HCT116 (cell line): ENCODE measurements around the gene FTSJ1. TPM values are rescaled to one million over a fixed set of nuclear protein-coding genes. Genes with fewer than 3 reads are reported as not detected.

Experiments used
- ATAC-seq: fragments of 200-7000 bp; cut with Tn5 transposase; 2 replicates; pipeline ENCODE4 v1.9.1; 2020; ENCODE audit warnings: mild to moderate bottlenecking, moderate library complexity
- BruUV-seq: library from RNA; stranded (reverse); fragments of 400-500 nt; replicated peaks from 2 replicates; lab custom pipeline; 2021; lab: Mats Ljungman, UMichigan
- CTCF ChIA-PET: fragments of 300-600 bp; sonication (Branson Sonifier 250); formaldehyde crosslinking; loops from one replicate; lab custom pipeline; 2021; ENCODE audit warnings: antibody characterized with exemption; lab: Charles Lee
- POLR2A ChIA-PET: fragments of 300-600, 350-600 bp; sonication (Branson Sonifier 250); formaldehyde crosslinking; loops from one replicate; lab custom pipeline; 2021; ENCODE audit warnings: antibody characterized with exemption; lab: Charles Lee
- RAD21 ChIA-PET, 2 experiments: fragments of 300-600 bp; sonication (Branson Sonifier 250); formaldehyde crosslinking; loops; one replicate each; lab custom pipeline; 2023; ENCODE audit warnings: low total read pairs in 2 of 2; ENCODE audit not compliant: uncharacterized antibody in 2 of 2, unreplicated experiment in 2 of 2, low non-redundant PET in 1 of 2; lab: Charles Lee
- DNase-seq: peaks from one replicate; pipeline ENCODE4 v3.0.0-alpha.2; 2010; ENCODE audit warnings: low read depth, low spot score
- H2AFZ ChIP-seq: fragments of 200-600 bp; shearing (Covaris generic), sonication (generic); 2 replicates; pipeline ENCODE4 v1.6.1; 2017; ENCODE audit warnings: low read depth, mixed run types, mixed read lengths, antibody characterized with exemption, low read length; ENCODE audit not compliant: poor library complexity, severe bottlenecking
- H3K27ac ChIP-seq: 2 replicates; pipeline ENCODE4 v1.5.1; 2012; ENCODE audit warnings: low read depth, low read length
- H3K27me3 ChIP-seq: fragments of 200-600 bp; sonication (generic); 2 replicates; pipeline ENCODE4 v1.6.1; 2016; ENCODE audit warnings: mixed run types, low read length, mixed read lengths; ENCODE audit not compliant: insufficient read depth
- H3K36me3 ChIP-seq, 2 experiments: fragments of 200-500 bp in 1 of 2; fragments of 200-600 bp in 1 of 2; sonication (Bioruptor generic) in 1 of 2; sonication (generic) in 1 of 2; 2 replicates each; pipeline versions ENCODE4 v1.5.1 to v1.6.1; 2014 to 2016; ENCODE audit warnings: low read length in 2 of 2, inconsistent platforms in 1 of 2, mixed read lengths in 1 of 2, mixed run types in 1 of 2; ENCODE audit not compliant: insufficient read depth in 2 of 2, control insufficient read depth in 1 of 2
- H3K4me1 ChIP-seq, 2 experiments: fragments of 200-600 bp in 1 of 2; sonication (generic) in 1 of 2; 2 replicates each; pipeline versions ENCODE4 v1.5.1 to v1.6.1; 2012 to 2017; ENCODE audit warnings: low read length in 2 of 2, inconsistent platforms in 1 of 2, mild to moderate bottlenecking in 1 of 2, mixed read lengths in 1 of 2, mixed run types in 1 of 2, moderate library complexity in 1 of 2; ENCODE audit not compliant: insufficient read depth in 2 of 2, control insufficient read depth in 1 of 2
- H3K4me2 ChIP-seq: fragments of 200-600 bp; sonication (generic); 2 replicates; pipeline ENCODE4 v1.6.1; 2017; ENCODE audit warnings: mixed run types, low read length, mixed read lengths
- H3K4me3 ChIP-seq, 2 experiments: fragments of 200-600 bp in 1 of 2; sonication (generic) in 1 of 2; replicated peaks in 1 of 2; 2 replicates each; pipeline ENCODE4 v1.5.1; 2011 to 2016; ENCODE audit warnings: low read length in 2 of 2, control low read depth in 1 of 2, low read depth in 1 of 2, mild to moderate bottlenecking in 1 of 2, mixed read lengths in 1 of 2, mixed run types in 1 of 2
- H3K79me2 ChIP-seq: fragments of 200-600 bp; sonication (generic); 2 replicates; pipeline ENCODE4 v1.6.1; 2017; ENCODE audit warnings: mild to moderate bottlenecking, mixed run types, low read length, moderate library complexity, mixed read lengths; ENCODE audit not compliant: insufficient read depth
- H3K9ac ChIP-seq: fragments of 200-600 bp; sonication (generic); 2 replicates; pipeline ENCODE4 v1.6.1; 2016; ENCODE audit warnings: low read length, mixed read lengths
- H3K9me2 ChIP-seq: fragments of 200-600 bp; sonication (generic), shearing (Covaris generic); 2 replicates; pipeline ENCODE4 v1.6.1; 2017; ENCODE audit warnings: mixed run types, mild to moderate bottlenecking, moderate library complexity; ENCODE audit not compliant: insufficient read depth
- H3K9me3 ChIP-seq, 2 experiments: fragments of 200-500 bp in 1 of 2; fragments of 200-600 bp in 1 of 2; sonication (Bioruptor generic) in 1 of 2; sonication (generic) in 1 of 2; 2 replicates each; pipeline ENCODE4 v1.6.1; 2014 to 2017; ENCODE audit warnings: low read length in 2 of 2, mixed read lengths in 2 of 2, inconsistent platforms in 1 of 2, low read depth in 1 of 2, mild to moderate bottlenecking in 1 of 2, mixed run types in 1 of 2, moderate library complexity in 1 of 2; ENCODE audit not compliant: control insufficient read depth in 1 of 2, insufficient read depth in 1 of 2
- H4K20me1 ChIP-seq: fragments of 200-600 bp; sonication (generic), shearing (Covaris generic); 2 replicates; pipeline ENCODE4 v1.6.1; 2017; ENCODE audit warnings: mixed run types, mild to moderate bottlenecking, moderate library complexity; ENCODE audit not compliant: insufficient read depth
- CEBPB ChIP-seq: IDR thresholded peaks from 2 replicates; pipeline ENCODE4 v1.6.1; 2012; ENCODE audit warnings: low read depth
- ELF1 ChIP-seq: IDR thresholded peaks from 2 replicates; pipeline ENCODE4 v1.6.1; 2012; ENCODE audit warnings: low read depth, borderline replicate concordance
- EZH2 ChIP-seq: fragments of 200-600 bp; sonication (generic); IDR thresholded peaks from 2 replicates; pipeline ENCODE4 v1.6.1; 2017; ENCODE audit warnings: antibody characterized with exemption, mixed run types
- EZH2phosphoT487 ChIP-seq: fragments of 200-600 bp; IDR thresholded peaks from 2 replicates; pipeline ENCODE4 v1.6.1; 2018; ENCODE audit warnings: antibody characterized with exemption, borderline replicate concordance
- JUND ChIP-seq: IDR thresholded peaks from 2 replicates; pipeline ENCODE4 v1.6.1; 2012
- POLR2AphosphoS5 ChIP-seq: IDR thresholded peaks from 2 replicates; pipeline ENCODE4 v1.6.1; 2011; ENCODE audit warnings: mild to moderate bottlenecking, low read depth, low read length, moderate library complexity
- SIN3A ChIP-seq: IDR thresholded peaks from 2 replicates; pipeline ENCODE4 v1.6.1; 2012; ENCODE audit warnings: low read depth
- SP1 ChIP-seq: IDR thresholded peaks from 2 replicates; pipeline ENCODE4 v1.6.1; 2012; ENCODE audit warnings: low read depth
- TCF7L2 ChIP-seq: IDR thresholded peaks from 2 replicates; pipeline ENCODE4 v1.7.0; 2011; ENCODE audit warnings: borderline replicate concordance, inconsistent platforms; ENCODE audit not compliant: insufficient read depth, insufficient read length; ENCODE audit errors: extremely low read depth
- YY1 ChIP-seq: IDR thresholded peaks from 2 replicates; pipeline ENCODE4 v1.6.1; 2011; ENCODE audit warnings: low read length, low read depth, moderate library complexity, mild to moderate bottlenecking; ENCODE audit not compliant: insufficient replicate concordance; ENCODE audit errors: extremely low read depth
- ZNF274 ChIP-seq: fragments of 200-500 bp; sonication (Bioruptor generic); IDR thresholded peaks from 2 replicates; pipeline ENCODE4 v1.6.1; 2014; ENCODE audit warnings: mild to moderate bottlenecking, low read depth, low read length, inconsistent platforms
- intact Hi-C: fragments of 100-400 bp; cut with micrococcal nuclease; formaldehyde crosslinking; loops from 2 replicates; pipeline ENCODE4 v1.10.0; 2022
- total RNA-seq: library from RNA; stranded (reverse); gene quantifications from one replicate; pipeline ENCODE4 v1.2.1, GENCODE V29; 2021; ENCODE audit not compliant: unreplicated experiment
- TF ChIP-seq, protein P1 (sequence below): IDR thresholded peaks from 2 replicates; pipeline ENCODE4 v1.6.1; 2012
- TF ChIP-seq, protein P2 (sequence below): IDR thresholded peaks from 2 replicates; pipeline ENCODE4 v1.6.1; 2011; ENCODE audit warnings: mild to moderate bottlenecking, low read length, moderate library complexity; ENCODE audit not compliant: insufficient replicate concordance; ENCODE audit errors: extremely low read depth
- TF ChIP-seq, protein P3 (sequence below): IDR thresholded peaks from 2 replicates; pipeline ENCODE4 v1.6.1; 2012; ENCODE audit warnings: low read depth
- TF ChIP-seq, protein P4 (sequence below), 3 experiments: fragments of 200-600 bp in 1 of 3; sonication (generic) in 1 of 3; IDR thresholded peaks in 2 of 3; conservative IDR thresholded peaks in 1 of 3; 2 replicates each; pipeline ENCODE4 v1.5.1; 2012 to 2017; ENCODE audit warnings: low read depth in 2 of 3, low read length in 2 of 3, antibody characterized with exemption in 1 of 3, borderline replicate concordance in 1 of 3, control low read depth in 1 of 3, mild to moderate bottlenecking in 1 of 3, mixed read lengths in 1 of 3, mixed run types in 1 of 3, moderate library complexity in 1 of 3; ENCODE audit not compliant: insufficient read depth in 1 of 3

Gene FTSJ1
- total RNA-seq, 1 experiment from 2014 or later = 64.9 TPM

DNA sequence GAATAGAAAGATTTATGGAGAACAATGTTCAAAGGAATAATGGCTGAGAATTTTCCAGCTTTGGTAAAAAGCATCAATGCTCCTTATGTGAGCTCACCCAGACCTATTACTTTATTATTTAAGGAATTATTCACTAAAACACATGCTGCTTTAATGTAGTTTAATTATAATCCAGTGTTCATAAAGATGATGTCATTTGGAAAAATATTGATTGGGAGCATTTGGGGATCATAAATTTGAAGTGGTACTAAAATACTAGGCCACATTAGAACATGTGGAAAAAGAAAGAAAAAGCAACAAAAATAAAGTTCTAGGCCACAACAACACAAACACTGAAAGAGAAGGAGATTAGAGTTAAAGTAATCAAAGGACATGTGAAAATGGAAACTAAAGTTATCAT is 25.9 kb upstream of the FTSJ1 start:
- Histone ChIP-seq H3K4me3 (no peak overlapping the region), H3K36me3 (no peaks in the 10 kb centered on the region), H3K4me1 (no peaks in the 10 kb centered on the region), H3K9me2 (no peaks in the 10 kb centered on the region), H3K79me2 (no peaks in the 10 kb centered on the region), H2AFZ (no peak overlapping the region), H3K9ac (no peak overlapping the region), H3K27ac (no peak overlapping the region), H3K9me3 (no peaks in the 10 kb centered on the region), H3K27me3 (no peaks in the 10 kb centered on the region), H4K20me1 (no peaks in the 10 kb centered on the region), H3K4me2 (no peak overlapping the region)
- DNase-seq = no peak
- TF ChIP-seq POLR2AphosphoS5 (no peak), ZNF274 (no peak), ELF1 (no peak), SP1 (no peak), EZH2 (no peak), TCF7L2 (no peak), YY1 (no peak), EZH2phosphoT487 (no peak), SIN3A (no peak), JUND (no peak), CEBPB (no peak)
- TF ChIP-seq, protein P1, sequence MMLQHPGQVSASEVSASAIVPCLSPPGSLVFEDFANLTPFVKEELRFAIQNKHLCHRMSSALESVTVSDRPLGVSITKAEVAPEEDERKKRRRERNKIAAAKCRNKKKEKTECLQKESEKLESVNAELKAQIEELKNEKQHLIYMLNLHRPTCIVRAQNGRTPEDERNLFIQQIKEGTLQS = no peak
- TF ChIP-seq, protein P2, sequence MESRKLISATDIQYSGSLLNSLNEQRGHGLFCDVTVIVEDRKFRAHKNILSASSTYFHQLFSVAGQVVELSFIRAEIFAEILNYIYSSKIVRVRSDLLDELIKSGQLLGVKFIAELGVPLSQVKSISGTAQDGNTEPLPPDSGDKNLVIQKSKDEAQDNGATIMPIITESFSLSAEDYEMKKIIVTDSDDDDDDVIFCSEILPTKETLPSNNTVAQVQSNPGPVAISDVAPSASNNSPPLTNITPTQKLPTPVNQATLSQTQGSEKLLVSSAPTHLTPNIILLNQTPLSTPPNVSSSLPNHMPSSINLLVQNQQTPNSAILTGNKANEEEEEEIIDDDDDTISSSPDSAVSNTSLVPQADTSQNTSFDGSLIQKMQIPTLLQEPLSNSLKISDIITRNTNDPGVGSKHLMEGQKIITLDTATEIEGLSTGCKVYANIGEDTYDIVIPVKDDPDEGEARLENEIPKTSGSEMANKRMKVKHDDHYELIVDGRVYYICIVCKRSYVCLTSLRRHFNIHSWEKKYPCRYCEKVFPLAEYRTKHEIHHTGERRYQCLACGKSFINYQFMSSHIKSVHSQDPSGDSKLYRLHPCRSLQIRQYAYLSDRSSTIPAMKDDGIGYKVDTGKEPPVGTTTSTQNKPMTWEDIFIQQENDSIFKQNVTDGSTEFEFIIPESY = no peak
- TF ChIP-seq, protein P3, sequence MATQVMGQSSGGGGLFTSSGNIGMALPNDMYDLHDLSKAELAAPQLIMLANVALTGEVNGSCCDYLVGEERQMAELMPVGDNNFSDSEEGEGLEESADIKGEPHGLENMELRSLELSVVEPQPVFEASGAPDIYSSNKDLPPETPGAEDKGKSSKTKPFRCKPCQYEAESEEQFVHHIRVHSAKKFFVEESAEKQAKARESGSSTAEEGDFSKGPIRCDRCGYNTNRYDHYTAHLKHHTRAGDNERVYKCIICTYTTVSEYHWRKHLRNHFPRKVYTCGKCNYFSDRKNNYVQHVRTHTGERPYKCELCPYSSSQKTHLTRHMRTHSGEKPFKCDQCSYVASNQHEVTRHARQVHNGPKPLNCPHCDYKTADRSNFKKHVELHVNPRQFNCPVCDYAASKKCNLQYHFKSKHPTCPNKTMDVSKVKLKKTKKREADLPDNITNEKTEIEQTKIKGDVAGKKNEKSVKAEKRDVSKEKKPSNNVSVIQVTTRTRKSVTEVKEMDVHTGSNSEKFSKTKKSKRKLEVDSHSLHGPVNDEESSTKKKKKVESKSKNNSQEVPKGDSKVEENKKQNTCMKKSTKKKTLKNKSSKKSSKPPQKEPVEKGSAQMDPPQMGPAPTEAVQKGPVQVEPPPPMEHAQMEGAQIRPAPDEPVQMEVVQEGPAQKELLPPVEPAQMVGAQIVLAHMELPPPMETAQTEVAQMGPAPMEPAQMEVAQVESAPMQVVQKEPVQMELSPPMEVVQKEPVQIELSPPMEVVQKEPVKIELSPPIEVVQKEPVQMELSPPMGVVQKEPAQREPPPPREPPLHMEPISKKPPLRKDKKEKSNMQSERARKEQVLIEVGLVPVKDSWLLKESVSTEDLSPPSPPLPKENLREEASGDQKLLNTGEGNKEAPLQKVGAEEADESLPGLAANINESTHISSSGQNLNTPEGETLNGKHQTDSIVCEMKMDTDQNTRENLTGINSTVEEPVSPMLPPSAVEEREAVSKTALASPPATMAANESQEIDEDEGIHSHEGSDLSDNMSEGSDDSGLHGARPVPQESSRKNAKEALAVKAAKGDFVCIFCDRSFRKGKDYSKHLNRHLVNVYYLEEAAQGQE = no peak
- TF ChIP-seq, protein P4, sequence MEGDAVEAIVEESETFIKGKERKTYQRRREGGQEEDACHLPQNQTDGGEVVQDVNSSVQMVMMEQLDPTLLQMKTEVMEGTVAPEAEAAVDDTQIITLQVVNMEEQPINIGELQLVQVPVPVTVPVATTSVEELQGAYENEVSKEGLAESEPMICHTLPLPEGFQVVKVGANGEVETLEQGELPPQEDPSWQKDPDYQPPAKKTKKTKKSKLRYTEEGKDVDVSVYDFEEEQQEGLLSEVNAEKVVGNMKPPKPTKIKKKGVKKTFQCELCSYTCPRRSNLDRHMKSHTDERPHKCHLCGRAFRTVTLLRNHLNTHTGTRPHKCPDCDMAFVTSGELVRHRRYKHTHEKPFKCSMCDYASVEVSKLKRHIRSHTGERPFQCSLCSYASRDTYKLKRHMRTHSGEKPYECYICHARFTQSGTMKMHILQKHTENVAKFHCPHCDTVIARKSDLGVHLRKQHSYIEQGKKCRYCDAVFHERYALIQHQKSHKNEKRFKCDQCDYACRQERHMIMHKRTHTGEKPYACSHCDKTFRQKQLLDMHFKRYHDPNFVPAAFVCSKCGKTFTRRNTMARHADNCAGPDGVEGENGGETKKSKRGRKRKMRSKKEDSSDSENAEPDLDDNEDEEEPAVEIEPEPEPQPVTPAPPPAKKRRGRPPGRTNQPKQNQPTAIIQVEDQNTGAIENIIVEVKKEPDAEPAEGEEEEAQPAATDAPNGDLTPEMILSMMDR (IDR thresholded peaks at IDR 0.05 in 2 of 3, conservative IDR thresholded peaks at IDR 0.05 in 1 of 3; ENCODE audit: borderline replicate concordance in 1 of 3, insufficient read depth in 1 of 3, low read depth in 2 of 3, low read length in 2 of 3) = no peak
- ChIA-PET RAD21 (no interaction called here), CTCF (no interaction called here), POLR2A (no interaction called here)
- intact Hi-C loops = no loop called here
- no TSS peak for BruUV-seq
- no peak for ATAC-seq
